ENCODE data around the gene RAB37.

DNA sequence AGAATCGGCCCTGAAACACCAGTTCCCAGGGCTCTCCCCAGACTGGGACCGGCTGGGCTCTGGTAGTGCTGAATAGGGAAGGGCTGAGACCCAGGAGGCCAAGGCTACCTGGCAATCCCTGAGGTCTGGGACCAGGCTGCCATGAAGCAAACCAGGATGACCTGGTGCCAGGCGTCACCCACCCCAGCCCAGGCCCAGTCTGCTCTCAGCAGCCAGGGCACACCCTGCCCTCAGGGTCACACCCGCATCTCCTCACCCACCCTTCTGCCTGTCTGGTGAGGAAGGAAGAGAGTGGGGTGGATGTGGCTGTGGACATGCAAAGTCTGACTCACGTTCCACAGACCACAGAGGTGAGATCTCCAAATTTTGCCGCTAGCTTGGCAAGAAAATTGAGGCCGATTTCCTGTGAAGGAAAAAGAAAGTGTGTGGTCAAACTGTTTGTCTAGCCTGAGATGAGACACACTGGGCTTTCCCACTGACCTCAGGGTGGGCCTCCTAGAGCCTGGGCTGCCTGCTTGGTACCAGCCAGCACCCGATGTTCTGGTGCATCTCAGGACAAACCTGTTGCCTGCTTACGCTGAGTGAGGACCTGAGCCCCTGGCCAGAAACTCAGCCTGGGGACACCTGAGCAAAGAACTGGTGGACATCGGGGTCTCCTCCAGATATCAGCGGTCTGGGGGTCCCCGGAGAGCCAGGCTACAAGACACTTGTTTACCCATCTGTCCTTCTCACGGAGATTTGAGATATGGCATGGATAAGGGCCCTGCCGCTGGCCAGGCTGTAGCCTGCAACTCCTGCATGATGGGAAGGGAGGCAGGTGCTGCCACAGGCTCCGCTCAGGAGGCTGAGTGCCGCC lies 6.3 kb upstream of the RAB37 start:
- TF ChIP-seq CTCF (IDR thresholded peaks at IDR 0.05) (no peak), ZFX (IDR thresholded peaks at IDR 0.05; ENCODE audit: borderline replicate concordance) (no peak)

Measured in 22Rv1 (cell line).